A549 (cell line): ENCODE measurements around the gene ATP5F1C. TPM values are rescaled to one million over a fixed set of nuclear protein-coding genes. Genes with fewer than 3 reads are reported as not detected.
"Not testable (repeated sequence)": the region's sequence is repeated elsewhere in the genome, so short reads cannot be mapped to it uniquely, and the experiment has no call there.

Source experiments
- ATAC-seq, 2 experiments: fragments of 200-7000 bp in 1 of 2; fragments of >200 bp in 1 of 2; cut with Nextera tagmentation in 1 of 2; cut with Tn5 transposase in 1 of 2; 3 replicates each; pipeline versions ENCODE4 v1.8.0 to v1.9.1; 2018 to 2020; ENCODE audit warnings: mild to moderate bottlenecking in 1 of 2, moderate library complexity in 1 of 2
- CTCF ChIA-PET: fragments of 300-600 bp; sonication (Branson Sonifier 250); formaldehyde crosslinking; extraction: SDS; loops from one replicate; lab custom pipeline; 2021; ENCODE audit warnings: antibody characterized with exemption, inconsistent platforms; lab: Yijun Ruan, JAX
- POLR2A ChIA-PET: fragments of 350-600 bp; formaldehyde crosslinking; extraction: SDS; loops from one replicate; lab custom pipeline; 2021; ENCODE audit warnings: antibody characterized with exemption, inconsistent platforms; lab: Yijun Ruan, JAX
- DNase-seq, 2 experiments: peaks; one replicate each; pipeline versions ENCODE4 v3.0.0 to v3.0.0-alpha.2; 2011 to 2016; ENCODE audit warnings: low read depth in 1 of 2, low spot score in 1 of 2
- FAIRE-seq: peaks from 2 replicates; lab custom pipeline; 2011; peaks lifted over from hg19 to GRCh38; lab: Jason Lieb, UNC
- H3K27ac ChIP-seq, 2 experiments: fragments of >200 bp; sonication (Bioruptor Twin); formaldehyde crosslinking; 3 replicates each; pipeline ENCODE4 v1.5.1; 2016 to 2017
- H3K4me1 ChIP-seq: fragments of >200 bp; sonication (Bioruptor Twin); formaldehyde crosslinking; 3 replicates; pipeline ENCODE4 v1.6.1; 2016
- H3K4me2 ChIP-seq: fragments of >200 bp; sonication (Bioruptor Twin); formaldehyde crosslinking; 3 replicates; pipeline ENCODE4 v1.6.1; 2016
- H3K4me3 ChIP-seq: fragments of >200 bp; sonication (Bioruptor Twin); formaldehyde crosslinking; 3 replicates; pipeline ENCODE4 v1.5.1; 2016
- H3K9me3 ChIP-seq: fragments of >200 bp; sonication (Bioruptor Twin); formaldehyde crosslinking; 3 replicates; pipeline ENCODE4 v1.6.1; 2016
- BHLHE40 ChIP-seq: IDR thresholded peaks from 2 replicates; pipeline ENCODE4 v1.6.1; 2012; ENCODE audit warnings: low read depth, low read length, inconsistent platforms
- CBX8 ChIP-seq: fragments of 200-600 bp; sonication (generic); IDR thresholded peaks from 2 replicates; pipeline ENCODE4 v1.6.1; 2016
- CTCF ChIP-seq: fragments of >200 bp; sonication (Bioruptor Twin); formaldehyde crosslinking; IDR thresholded peaks from 3 replicates; pipeline ENCODE4 v1.5.1; 2016
- EHF ChIP-seq: fragments of 250-450 bp; sonication (Bioruptor Pico); IDR thresholded peaks from 2 replicates; pipeline ENCODE4 v1.5.0; 2020; ENCODE audit warnings: mild to moderate bottlenecking
- FOSL2 ChIP-seq, 2 experiments: fragments of 450-650 bp in 1 of 2; fragments of >200 bp in 1 of 2; sonication (Bioruptor Twin) in 1 of 2; formaldehyde crosslinking; IDR thresholded peaks; 2 replicates each; pipeline versions ENCODE4 v1.5.0 to v1.6.1; 2016 to 2020; ENCODE audit warnings: mild to moderate bottlenecking in 1 of 2, moderate library complexity in 1 of 2
- FOXS1 ChIP-seq: fragments of 250-450 bp; sonication (Bioruptor Pico); IDR thresholded peaks from 2 replicates; pipeline ENCODE4 v1.5.0; 2020; ENCODE audit warnings: mild to moderate bottlenecking, moderate library complexity
- GATA3 ChIP-seq: IDR thresholded peaks from 2 replicates; pipeline ENCODE4 v1.6.1; 2012; ENCODE audit warnings: borderline replicate concordance
- HMGXB4 ChIP-seq: fragments of 250-450 bp; sonication (Bioruptor Pico); IDR thresholded peaks from 2 replicates; pipeline ENCODE4 v1.5.0; 2021; ENCODE audit warnings: mild to moderate bottlenecking, moderate library complexity, borderline replicate concordance
- JUN ChIP-seq, 2 experiments: fragments of >200 bp; sonication (Bioruptor Twin); formaldehyde crosslinking; IDR thresholded peaks; 2 replicates in 1 of 2; 3 replicates in 1 of 2; pipeline ENCODE4 v1.6.1; 2016 to 2017
- MAFK ChIP-seq: fragments of 450-650 bp; IDR thresholded peaks from 2 replicates; pipeline ENCODE4 v1.6.1; 2014; ENCODE audit not compliant: partially characterized antibody
- PBX3 ChIP-seq: IDR thresholded peaks from 2 replicates; pipeline ENCODE4 v1.6.1; 2012
- ZFP36 ChIP-seq: fragments of 450-650 bp; IDR thresholded peaks from 2 replicates; pipeline ENCODE4 v1.6.1; 2014; ENCODE audit warnings: borderline replicate concordance; ENCODE audit not compliant: partially characterized antibody
- WGBS: methylation state at CpG from one replicate; pipeline ENCODE4 v1.1.6; 2017; ENCODE audit errors: missing lambda C conversion rate; 5-methylcytosine and 5-hydroxymethylcytosine counted together
- polyA plus RNA-seq, 4 experiments: library from polyadenylated mRNA; depleted of rRNA in 3 of 4; stranded (reverse); fragments of >200 nt; fragmentation: RNase III in 1 of 4; extraction: RNeasy Plus Mini Kit Qiagen cat#74134 plus additional on column Dnase treatment in 1 of 4; gene quantifications; 2 replicates in 3 of 4; 3 replicates in 1 of 4; pipeline ENCODE4 v1.2.3, GENCODE V29; 2011 to 2017
- TF ChIP-seq, protein P1 (sequence below): fragments of 150-350 bp; IDR thresholded peaks from 2 replicates; pipeline ENCODE4 v1.6.1; 2014; ENCODE audit warnings: low read depth, mild to moderate bottlenecking, low read length

The ATP5F1C gene
- polyA plus RNA-seq, 2 of the 4 experiments (the other 2 are of a cell fraction): 447 to 532 TPM

DNA sequence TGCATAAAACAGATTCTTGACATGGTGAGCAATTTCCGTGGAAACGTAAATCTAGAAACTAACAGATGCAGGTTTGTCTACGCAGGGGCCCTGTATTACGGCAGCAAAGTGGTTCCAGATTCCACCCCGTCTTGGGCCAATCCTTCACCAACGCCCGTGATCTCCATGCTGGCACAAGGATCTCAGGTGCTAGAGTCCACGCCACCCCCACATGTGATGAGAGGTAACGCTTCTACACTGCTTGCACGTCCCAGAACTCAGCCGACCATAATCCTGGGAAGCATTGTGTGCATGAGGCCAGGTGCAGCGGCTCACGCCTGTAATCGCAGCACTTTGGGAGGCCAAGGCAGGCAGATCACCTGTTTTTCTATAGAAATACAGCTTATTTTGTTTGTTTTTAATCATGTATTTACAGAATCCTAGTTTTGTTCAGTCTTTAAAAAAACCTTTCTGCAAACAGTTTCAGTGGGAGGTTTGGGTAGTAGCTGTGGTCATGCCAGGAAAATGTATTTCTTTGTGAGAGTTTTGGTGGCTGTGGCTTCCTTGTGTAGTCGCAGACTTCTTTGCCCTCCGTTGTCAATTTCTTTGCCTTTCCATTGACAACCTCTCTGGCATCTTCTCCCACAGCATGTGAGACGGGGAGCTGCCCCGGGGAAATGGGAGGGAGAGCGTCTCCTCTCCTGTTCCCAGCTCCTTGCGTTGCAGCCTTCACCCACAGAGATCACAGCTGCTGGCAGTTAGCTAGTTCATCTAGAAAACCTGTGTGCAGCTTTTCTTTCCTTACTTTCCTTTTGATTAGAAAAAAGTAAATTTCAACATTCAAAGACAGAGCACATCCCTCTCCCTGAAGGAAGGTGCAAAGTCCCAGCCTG is 49.2 kb upstream of the ATP5F1C start:
- TF ChIP-seq FOXS1 (CRISPR knock-in tag) (no peak), FOSL2 (IDR thresholded peaks at IDR 0.05) (no peak), FOSL2 (CRISPR knock-in tag; IDR thresholded peaks at IDR 0.05) (no peak), HMGXB4 (CRISPR knock-in tag) (no peak), GATA3 (no peak), EHF (CRISPR knock-in tag) (no peak), ZFP36 (no peak), CBX8 (no peak), BHLHE40 (no peak), CTCF (no peak), MAFK (no peak)
- TF ChIP-seq, protein P1, sequence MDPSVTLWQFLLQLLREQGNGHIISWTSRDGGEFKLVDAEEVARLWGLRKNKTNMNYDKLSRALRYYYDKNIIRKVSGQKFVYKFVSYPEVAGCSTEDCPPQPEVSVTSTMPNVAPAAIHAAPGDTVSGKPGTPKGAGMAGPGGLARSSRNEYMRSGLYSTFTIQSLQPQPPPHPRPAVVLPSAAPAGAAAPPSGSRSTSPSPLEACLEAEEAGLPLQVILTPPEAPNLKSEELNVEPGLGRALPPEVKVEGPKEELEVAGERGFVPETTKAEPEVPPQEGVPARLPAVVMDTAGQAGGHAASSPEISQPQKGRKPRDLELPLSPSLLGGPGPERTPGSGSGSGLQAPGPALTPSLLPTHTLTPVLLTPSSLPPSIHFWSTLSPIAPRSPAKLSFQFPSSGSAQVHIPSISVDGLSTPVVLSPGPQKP: no peak
- ATAC-seq: no peak
- Histone ChIP-seq H3K27ac (no peak overlapping the region), H3K4me3 (no peak overlapping the region), H3K9me3 (no peaks in the 10 kb centered on the region), H3K4me2 (no peak overlapping the region), H3K4me1 (no peaks in the 10 kb centered on the region)
- CTCF ChIA-PET: interaction anchor here (0.7 to 1.7 kb wide), 4 partner anchors 17 to 213 kb away, joined by 3 to 7 read pairs (median 4); no protein-coding TSS in a partner anchor
- DNase-seq: no peak
- 83% methylated on average over 20 of the region's 20 CpGs for WGBS
- FAIRE-seq: no peak
- POLR2A ChIA-PET: no interaction called here

GRCh38 chr10:7744307-7744706 is 43.7 kb upstream of the ATP5F1C start:
- ATAC-seq (no peak), FAIRE-seq (no peak), DNase-seq (no peak)
- Histone ChIP-seq H3K4me3 (no peak overlapping the region), H3K4me2 (no peak overlapping the region), H3K4me1 (no peaks in the 10 kb centered on the region), H3K27ac (no peak overlapping the region), H3K9me3 (no peaks in the 10 kb centered on the region)
- POLR2A ChIA-PET: no interaction called here
- CTCF ChIA-PET: no interaction called here
- TF ChIP-seq EHF (CRISPR knock-in tag): no peak
- no peak for TF ChIP-seq PBX3
- TF ChIP-seq JUN (IDR thresholded peaks at IDR 0.05): no peak
- TF ChIP-seq, all 56 proteins: peak for 0
- 81% methylated on average over 8 of the region's 8 CpGs for WGBS

- H3K4me1 ChIP-seq, ATAC-seq, H3K4me3 ChIP-seq, DNase-seq, H3K9me3 ChIP-seq, H3K27ac ChIP-seq, H3K4me2 ChIP-seq, POLR2A ChIA-PET, FAIRE-seq: not testable (repeated sequence)
- 80% methylated on average over 7 of the region's 7 CpGs for WGBS
- CTCF ChIA-PET: interaction anchor here (0.7 kb wide), 1 partner anchor 10 kb away, joined by 3 read pairs; no protein-coding TSS in a partner anchor
Observed at GRCh38 chr10:7748637-7749036, 39.3 kb upstream of the ATP5F1C start.
